Adrenal gland (tissue), 5 donors: ENCODE measurements around the gene HOXD10.

Source experiments
- CTCF ChIP-seq, 6 experiments: fragments of 450-650 bp in 4 of 6; fragments of 200-600 bp in 2 of 6; sonication (generic) in 1 of 6; IDR thresholded peaks; 1 replicate in 5 of 6; 2 replicates in 1 of 6; pipeline versions ENCODE4 v1.5.1 to v1.8.0; 2016 to 2021; ENCODE audit warnings: antibody characterized with exemption in 6 of 6, mild to moderate bottlenecking in 2 of 6, moderate library complexity in 1 of 6
- POLR2A ChIP-seq, 2 donors: fragments of 450-650 bp; IDR thresholded peaks; one replicate each; pipeline ENCODE4 v1.6.1; 2017; ENCODE audit warnings: antibody characterized with exemption in 2 of 2, mild to moderate bottlenecking in 2 of 2, moderate library complexity in 1 of 2
- donor health status: DM: no; HTN: no; CAD: no.

GRCh38 chr2:176162911-176163671 lies 46.5 kb downstream of the HOXD10 start:
- TF ChIP-seq CTCF (IDR thresholded peaks at IDR 0.05) (no peak), POLR2A (IDR thresholded peaks at IDR 0.05) (no peak)
